Suprapubic skin (tissue), 4 donors: ENCODE measurements around the gene RGMB.

Experiments
- CTCF ChIP-seq, 2 donors: fragments of 200-600 bp in 1 of 2; fragments of 450-650 bp in 1 of 2; sonication (generic) in 1 of 2; IDR thresholded peaks; one replicate each; pipeline ENCODE4 v1.5.1; 2016 to 2019; ENCODE audit warnings: antibody characterized with exemption in 2 of 2, mild to moderate bottlenecking in 1 of 2, moderate library complexity in 1 of 2
- POLR2A ChIP-seq, 2 donors: fragments of 450-650 bp; IDR thresholded peaks; one replicate each; pipeline ENCODE4 v1.6.1; 2017; ENCODE audit warnings: antibody characterized with exemption in 2 of 2, mild to moderate bottlenecking in 2 of 2, moderate library complexity in 2 of 2
- POLR2AphosphoS5 ChIP-seq, 3 donors: sonication (generic); formaldehyde crosslinking; IDR thresholded peaks; one replicate each; pipeline ENCODE4 v1.6.1; 2017; ENCODE audit warnings: antibody characterized with exemption in 3 of 3

GRCh38 chr5:98845878-98846277 is 72.4 kb downstream of the RGMB start:
- TF ChIP-seq CTCF (IDR thresholded peaks at IDR 0.05) = no peak
- TF ChIP-seq POLR2A (IDR thresholded peaks at IDR 0.05) = no peak
- no peak for TF ChIP-seq POLR2AphosphoS5 (IDR thresholded peaks at IDR 0.05)
